Endothelial cell of umbilical vein (primary cell): ENCODE measurements around the gene TBC1D17. TPM values are rescaled to one million over a fixed set of nuclear protein-coding genes. Genes with fewer than 3 reads are reported as not detected.

ENCODE experiments used
- BruUV-seq: library from RNA; stranded (reverse); fragments of 400-500 nt; replicated peaks from 2 replicates; lab custom pipeline; 2021; lab: Mats Ljungman, UMichigan
- CTCF ChIA-PET: fragments of 300-600, 350-600 bp; sonication (Branson Sonifier 250); formaldehyde crosslinking; loops from one replicate; lab custom pipeline; 2021; ENCODE audit warnings: antibody characterized with exemption, inconsistent platforms; lab: Charles Lee
- POLR2A ChIA-PET: fragments of 300-600, 350-600 bp; sonication (Branson Sonifier 250); formaldehyde crosslinking; loops from one replicate; lab custom pipeline; 2021; ENCODE audit warnings: antibody characterized with exemption, inconsistent platforms; lab: Charles Lee
- DNase-seq: peaks from one replicate; pipeline ENCODE4 v3.0.0-alpha.2; 2011; ENCODE audit warnings: low read depth, low spot score
- FAIRE-seq: peaks from 2 replicates; lab custom pipeline; 2011; peaks lifted over from hg19 to GRCh38; lab: Jason Lieb, UNC
- H2AFZ ChIP-seq: 2 replicates; pipeline ENCODE4 v1.6.0; 2012; ENCODE audit warnings: low read depth, low read length, control low read depth, inconsistent platforms
- H3K27ac ChIP-seq: 2 replicates; pipeline ENCODE4 v1.5.1; 2011; ENCODE audit warnings: low read depth, mild to moderate bottlenecking, control low read depth, low read length, moderate library complexity; ENCODE audit not compliant: insufficient read depth
- H3K27me3 ChIP-seq, 2 experiments: 2 replicates each; pipeline versions ENCODE4 v1.6.0 to v1.6.1; 2011; ENCODE audit warnings: low read length in 2 of 2, mixed read lengths in 1 of 2; ENCODE audit not compliant: control insufficient read depth in 2 of 2, insufficient read depth in 2 of 2
- H3K36me3 ChIP-seq, 2 experiments: 2 replicates in 1 of 2; 3 replicates in 1 of 2; pipeline ENCODE4 v1.5.1; 2011; ENCODE audit warnings: low read length in 2 of 2, mild to moderate bottlenecking in 1 of 2, moderate library complexity in 1 of 2; ENCODE audit not compliant: control insufficient read depth in 2 of 2, insufficient read depth in 2 of 2; ENCODE audit errors: extremely low read depth in 1 of 2
- H3K4me1 ChIP-seq: 3 replicates; pipeline ENCODE4 v1.5.1; 2011; ENCODE audit warnings: mild to moderate bottlenecking, low read length; ENCODE audit not compliant: control insufficient read depth, insufficient read depth; ENCODE audit errors: extremely low read depth
- H3K4me2 ChIP-seq: 2 replicates; pipeline ENCODE4 v1.6.1; 2011; ENCODE audit warnings: low read length, control low read depth, mixed read lengths; ENCODE audit not compliant: insufficient read depth
- H3K4me3 ChIP-seq, 3 experiments: fragments of 200-600 bp in 1 of 3; sonication (generic), shearing (Covaris generic) in 1 of 3; replicated peaks in 1 of 3; 2 replicates each; pipeline ENCODE4 v1.5.1; 2011 to 2016; ENCODE audit warnings: control low read depth in 3 of 3, low read length in 3 of 3, mild to moderate bottlenecking in 2 of 3, inconsistent platforms in 1 of 3, low read depth in 1 of 3, moderate library complexity in 1 of 3; ENCODE audit not compliant: insufficient read depth in 1 of 3
- H3K79me2 ChIP-seq: 2 replicates; pipeline ENCODE4 v1.6.0; 2012; ENCODE audit warnings: low read length, inconsistent platforms; ENCODE audit not compliant: control insufficient read depth, insufficient read depth
- H3K9ac ChIP-seq: replicated peaks from 2 replicates; pipeline ENCODE3; 2011; ENCODE audit warnings: low read length, control low read depth; ENCODE audit not compliant: insufficient read depth; ENCODE audit errors: extremely low read depth
- H3K9me1 ChIP-seq: replicated peaks from 3 replicates; pipeline ENCODE4 v1.6.0; 2011; ENCODE audit warnings: mild to moderate bottlenecking, low read length; ENCODE audit not compliant: control insufficient read depth, insufficient read depth; ENCODE audit errors: extremely low read depth
- H3K9me3 ChIP-seq: replicated peaks from 2 replicates; pipeline ENCODE4 v1.5.1; 2012; ENCODE audit warnings: low read length, inconsistent platforms; ENCODE audit not compliant: control insufficient read depth, insufficient read depth
- H4K20me1 ChIP-seq: replicated peaks from 2 replicates; pipeline ENCODE3; 2011; ENCODE audit warnings: mild to moderate bottlenecking, low read length; ENCODE audit not compliant: control insufficient read depth, insufficient read depth; ENCODE audit errors: extremely low read depth
- CTCF ChIP-seq, 2 donors: IDR thresholded peaks; 1 replicate in 1 of 2; 2 replicates in 1 of 2; pipeline ENCODE4 v1.5.1; 2011; ENCODE audit warnings: low read length in 2 of 2, mild to moderate bottlenecking in 2 of 2, moderate library complexity in 2 of 2, control low read depth in 1 of 2, inconsistent platforms in 1 of 2, low read depth in 1 of 2; ENCODE audit not compliant: insufficient read depth in 1 of 2; ENCODE audit errors: extremely low read depth in 1 of 2
- EZH2 ChIP-seq: IDR thresholded peaks from 2 replicates; pipeline ENCODE4 v1.6.1; 2012; ENCODE audit warnings: borderline replicate concordance, low read depth, mild to moderate bottlenecking, moderate library complexity, low read length, inconsistent platforms; ENCODE audit not compliant: severe bottlenecking
- FOS ChIP-seq: IDR thresholded peaks from 2 replicates; pipeline ENCODE4 v1.6.1; 2011; ENCODE audit warnings: mild to moderate bottlenecking, low read length, moderate library complexity, borderline replicate concordance; ENCODE audit not compliant: insufficient read depth
- GATA2 ChIP-seq: IDR thresholded peaks from 2 replicates; pipeline ENCODE4 v1.7.0; 2011; ENCODE audit warnings: low read depth, mild to moderate bottlenecking, moderate library complexity, mixed read lengths, low read length; ENCODE audit not compliant: insufficient read length, insufficient read depth
- JUN ChIP-seq: IDR thresholded peaks from 2 replicates; pipeline ENCODE4 v1.6.1; 2011; ENCODE audit warnings: borderline replicate concordance, low read depth; ENCODE audit not compliant: insufficient read length, insufficient read depth
- MYC ChIP-seq: IDR thresholded peaks from one replicate; pipeline ENCODE4 v1.6.1; 2011; ENCODE audit warnings: mild to moderate bottlenecking, low read depth, low read length
- POLR2A ChIP-seq: IDR thresholded peaks from 2 replicates; pipeline ENCODE4 v1.6.1; 2012; ENCODE audit warnings: low read depth, mild to moderate bottlenecking, control low read depth, low read length
- POLR2AphosphoS5 ChIP-seq: IDR thresholded peaks from 2 replicates; pipeline ENCODE4 v1.6.1; 2012; ENCODE audit warnings: low read depth, mild to moderate bottlenecking, control low read depth, low read length, moderate library complexity; ENCODE audit not compliant: insufficient read depth
- dilution Hi-C: fragments of 300-500 bp; cut with MboI; formaldehyde crosslinking; loops from one replicate; pipeline ENCODE4 v1.15.0; 2019; ENCODE audit warnings: low sequenced_read_pairs; ENCODE audit not compliant: extremely low pct_ligation_motif_present
- intact Hi-C: fragments of 100-400 bp; cut with micrococcal nuclease; formaldehyde crosslinking; loops from one replicate; pipeline ENCODE4 v1.10.0; 2022
- polyA plus RNA-seq, 4 experiments: library from polyadenylated mRNA; depleted of rRNA in 3 of 4; stranded (reverse) in 3 of 4; unstranded in 1 of 4; fragments of >200 nt; gene quantifications; 2 replicates each; pipeline versions ENCODE4 v1.2.1 to v1.2.3, GENCODE V29; 2011 to 2012; ENCODE audit warnings: missing spikeins in 1 of 4
- total RNA-seq: library from RNA; stranded (reverse); gene quantifications from 2 replicates; pipeline ENCODE4 v1.2.3, GENCODE V29; 2021
- TF ChIP-seq, protein P1 (sequence below): IDR thresholded peaks from 2 replicates; pipeline ENCODE4 v1.6.1; 2011; ENCODE audit not compliant: insufficient read depth, insufficient read length

Gene TBC1D17
- total and polyA plus RNA-seq, 2 donors (not counting 3 experiments of a cell fraction or from before 2014, with no cell fraction given) = 34.2 to 39.3 TPM

DNA sequence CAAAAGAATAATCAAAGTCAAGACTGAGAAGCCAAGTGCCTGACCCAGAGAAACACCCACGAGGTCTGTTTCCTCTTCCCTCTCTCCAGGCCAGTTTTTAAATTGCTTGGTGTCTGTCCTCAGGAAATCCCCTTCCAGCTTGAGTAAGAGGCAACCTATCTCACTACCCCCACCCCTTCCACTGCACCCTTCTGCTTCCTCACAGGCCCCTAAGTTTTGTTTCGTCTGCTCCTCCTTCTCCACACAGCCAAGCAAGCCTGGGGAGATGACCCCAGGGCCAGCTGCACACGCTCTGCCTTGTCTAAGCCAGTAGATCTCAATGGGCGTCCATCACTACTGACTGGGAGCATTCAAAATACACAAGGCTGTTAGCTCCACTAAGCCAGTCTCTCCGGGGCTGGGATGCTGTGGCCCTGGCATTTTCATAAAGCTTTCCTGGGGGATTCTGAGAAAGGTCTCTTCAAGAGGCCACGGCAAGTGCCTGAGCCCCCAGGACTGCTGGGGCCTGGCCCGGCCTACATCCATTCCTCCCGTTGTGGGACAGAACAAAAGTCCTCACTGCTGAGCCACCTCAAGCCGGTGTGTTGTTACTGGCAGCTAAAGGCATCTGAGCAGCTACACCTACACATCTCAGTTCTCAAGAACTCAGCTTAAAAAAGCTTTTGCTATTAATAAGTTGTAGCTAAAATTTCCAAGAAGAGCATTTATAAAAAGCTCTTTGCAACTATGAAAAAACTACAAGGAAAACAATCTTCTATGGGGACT lies 34.1 kb downstream of the TBC1D17 start:
- intact Hi-C loops (no loop called here), dilution Hi-C loops (no loop called here)
- Histone ChIP-seq H3K36me3 (peaks cover 12 to 31% of the 10 kb centered on the region in 2 experiments), H3K9me3 (no peaks in the 10 kb centered on the region), H3K4me2 (no peak overlapping the region), H3K79me2 (peaks cover 13% of the 10 kb centered on the region), H3K4me3 (no peak overlapping the region), H3K4me1 (no peaks in the 10 kb centered on the region), H3K9me1 (no peaks in the 10 kb centered on the region), H3K27me3 (no peaks in the 10 kb centered on the region), H3K27ac (no peak overlapping the region), H4K20me1 (no peaks in the 10 kb centered on the region), H3K9ac (no peak overlapping the region), H2AFZ (no peak overlapping the region)
- FAIRE-seq (peak; percentile 69), DNase-seq (peak; percentile 41)
- CTCF ChIA-PET = interaction anchor here (0.9 to 1.3 kb wide), 3 partner anchors 8 to 17 kb away, joined by 3 to 4 read pairs (median 4); partner anchors contain the start of genes ATF5 and IL4I1
- TF ChIP-seq POLR2AphosphoS5 = peak; percentile 11
- no peak for TF ChIP-seq POLR2A
- POLR2A ChIA-PET = interaction anchor here (0.8 kb wide), 1 partner anchor 18 kb away, joined by 3 read pairs; the partner anchor contains the start of gene NUP62
- no TSS peak for BruUV-seq

DNA sequence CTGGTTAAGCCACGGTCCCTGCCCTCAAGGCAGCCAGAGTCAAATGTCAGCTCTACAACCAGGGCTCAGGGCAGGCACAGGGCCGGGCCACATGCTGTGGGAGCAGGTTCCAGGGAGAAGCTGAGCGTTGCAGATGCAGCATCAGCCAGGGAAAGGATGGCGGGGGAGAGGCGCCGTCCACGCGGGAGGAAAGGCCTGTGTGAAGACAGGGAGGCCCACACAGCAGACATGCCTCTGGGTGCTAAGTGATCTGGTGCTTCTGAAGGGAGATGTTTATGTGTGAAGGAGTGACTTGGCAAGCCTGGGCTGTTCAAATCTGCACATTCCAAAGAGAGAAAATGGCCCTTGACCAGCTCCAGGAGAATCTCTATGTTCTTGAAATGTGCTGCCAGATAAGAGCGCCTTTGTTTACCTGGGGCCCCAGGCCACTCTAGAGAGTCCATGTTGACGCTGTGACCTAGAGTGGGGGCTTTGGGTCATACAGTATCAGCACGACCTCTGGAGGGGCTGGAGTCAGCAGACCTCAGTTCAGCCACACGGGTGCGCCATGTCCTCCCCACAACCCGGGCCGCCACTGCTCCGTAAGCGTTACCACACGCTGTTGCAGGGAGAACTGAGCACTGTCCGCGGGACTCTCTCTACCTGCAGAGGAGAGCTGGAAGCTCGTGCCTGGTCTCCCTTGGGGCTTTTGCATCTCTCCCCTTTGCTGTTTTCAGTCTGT lies 35.6 kb downstream of the TBC1D17 start:
- H3K9me3 ChIP-seq = no peaks in the 10 kb centered on the region
- no peak overlapping the region for H3K27ac ChIP-seq
- no peak overlapping the region for H3K4me3 ChIP-seq
- FAIRE-seq (no peak), DNase-seq (no peak)
- H3K9ac ChIP-seq = no peak overlapping the region
- no peaks in the 10 kb centered on the region for H3K27me3 ChIP-seq
- TF ChIP-seq POLR2A (no peak), CTCF (IDR thresholded peaks at IDR 0.05; ENCODE audit: extremely low read depth in 1 of 2, insufficient read depth in 1 of 2, low read depth in 1 of 2, low read length in 2 of 2) (no peak), FOS (no peak), MYC (no peak), POLR2AphosphoS5 (no peak), EZH2 (no peak), GATA2 (no peak), JUN (no peak)
- TF ChIP-seq, protein P1, sequence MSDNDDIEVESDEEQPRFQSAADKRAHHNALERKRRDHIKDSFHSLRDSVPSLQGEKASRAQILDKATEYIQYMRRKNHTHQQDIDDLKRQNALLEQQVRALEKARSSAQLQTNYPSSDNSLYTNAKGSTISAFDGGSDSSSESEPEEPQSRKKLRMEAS = no peak
- no peak overlapping the region for H2AFZ ChIP-seq
- peaks cover 24% of the 10 kb centered on the region for H3K79me2 ChIP-seq
- H3K4me1 ChIP-seq = no peaks in the 10 kb centered on the region
- H3K9me1 ChIP-seq = no peaks in the 10 kb centered on the region
- H3K36me3 ChIP-seq = peaks cover 10 to 30% of the 10 kb centered on the region in 2 experiments
- dilution Hi-C loops (no loop called here), intact Hi-C loops (no loop called here)
- ChIA-PET CTCF (no interaction called here), POLR2A (no interaction called here)
- no TSS peak for BruUV-seq
- no peaks in the 10 kb centered on the region for H4K20me1 ChIP-seq
- no peak overlapping the region for H3K4me2 ChIP-seq
